Lower leg skin (tissue), 4 donors: Measurements from ENCODE around the gene COMMD1. TPM values are rescaled to one million over a fixed set of nuclear protein-coding genes. Genes with fewer than 3 reads are reported as not detected.

Source experiments
- DNase-seq, 2 donors: peaks; one replicate each; pipeline ENCODE4 v3.0.0-alpha.2; 2019; ENCODE audit warnings: low spot score in 2 of 2
- H3K4me3 ChIP-seq: fragments of 200-600 bp; sonication (generic); 2 replicates; pipeline ENCODE4 v1.5.1; 2017; ENCODE audit warnings: mild to moderate bottlenecking, low read depth; ENCODE audit not compliant: poor library complexity, severe bottlenecking
- POLR2A ChIP-seq, 2 donors: fragments of 450-650 bp; IDR thresholded peaks; one replicate each; pipeline ENCODE4 v1.6.1; 2016 to 2017; ENCODE audit warnings: antibody characterized with exemption in 2 of 2, mild to moderate bottlenecking in 1 of 2, moderate library complexity in 1 of 2
- WGBS, 2 donors: methylation state at CpG; one replicate each; pipeline ENCODE4 v1.1.5; 2018; 5-methylcytosine and 5-hydroxymethylcytosine counted together
- intact Hi-C: fragments of 100-400 bp; cut with DNase I; formaldehyde crosslinking; loops from one replicate; pipeline ENCODE4 v1.15.0; 2023; ENCODE audit warnings: low total_unique reads
- total RNA-seq, 4 donors: library from RNA; depleted of rRNA; stranded (reverse); fragments of >200 nt; gene quantifications; one replicate each; pipeline ENCODE4 v1.1.0, GENCODE V29; 2016
- TF ChIP-seq, protein P1 (sequence below), 3 donors: fragments of 450-650 bp; IDR thresholded peaks; one replicate each; pipeline ENCODE4 v1.5.1; 2016; ENCODE audit warnings: antibody characterized with exemption in 3 of 3, mild to moderate bottlenecking in 3 of 3, moderate library complexity in 2 of 3

The COMMD1 gene
- total RNA-seq, 4 donors from 2014 or later, result 39.2 to 46.9 (median 43.1) TPM

DNA sequence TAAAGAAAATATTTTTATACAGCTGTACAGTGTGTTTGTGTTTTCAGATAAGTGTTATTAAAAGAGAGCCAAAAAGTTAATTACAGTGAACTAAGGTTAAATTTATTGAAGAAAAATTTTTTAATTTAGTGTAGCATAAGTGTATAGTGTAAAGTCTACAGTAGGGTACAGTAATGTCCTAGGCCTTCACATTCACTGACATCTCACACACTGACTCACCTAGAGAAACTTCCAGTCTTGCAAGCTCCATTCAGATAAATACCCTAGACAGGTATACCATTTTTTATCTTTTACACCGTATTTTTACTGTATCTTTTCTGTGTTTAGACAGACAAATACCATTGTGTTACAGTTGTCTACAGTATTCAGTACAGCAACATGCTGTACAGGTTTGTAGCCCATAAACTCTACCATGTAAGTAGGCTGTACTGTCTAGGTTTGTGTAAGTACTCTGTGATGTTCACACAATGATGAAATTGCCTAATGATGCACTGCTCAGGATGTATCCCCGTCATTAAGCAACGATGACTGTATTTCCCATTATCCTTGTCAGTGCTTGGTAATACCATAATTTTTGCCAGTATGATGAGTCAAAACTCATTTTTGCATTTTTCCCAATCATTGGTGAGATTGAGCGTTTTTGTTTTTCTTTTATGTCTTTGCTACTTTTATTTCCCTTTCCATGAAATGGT lies 242.3 kb downstream of the COMMD1 start:
- intact Hi-C loops, result no loop called here

DNA sequence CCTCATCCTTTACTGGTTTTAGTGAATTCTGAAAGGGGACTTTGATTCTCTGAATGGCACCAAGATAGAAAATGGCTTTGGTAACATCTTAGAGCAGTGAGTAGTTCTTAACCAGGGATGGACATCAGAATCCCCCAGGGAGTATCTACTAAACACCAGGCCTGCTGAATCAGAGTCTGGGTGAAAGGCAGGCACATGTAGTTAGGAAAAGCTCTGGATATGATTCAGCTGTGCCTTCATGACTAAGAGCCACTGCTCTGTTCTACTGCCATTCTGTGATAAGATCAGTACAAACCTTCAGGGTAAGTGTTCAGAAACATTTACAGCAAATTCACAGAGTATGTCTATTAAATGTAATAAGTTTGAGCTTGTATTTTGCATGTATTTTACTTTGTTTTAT lies 244.2 kb downstream of the COMMD1 start:
- intact Hi-C loops, result no loop called here
- no peak for TF ChIP-seq POLR2A (IDR thresholded peaks at IDR 0.05)
- TF ChIP-seq, protein P1, sequence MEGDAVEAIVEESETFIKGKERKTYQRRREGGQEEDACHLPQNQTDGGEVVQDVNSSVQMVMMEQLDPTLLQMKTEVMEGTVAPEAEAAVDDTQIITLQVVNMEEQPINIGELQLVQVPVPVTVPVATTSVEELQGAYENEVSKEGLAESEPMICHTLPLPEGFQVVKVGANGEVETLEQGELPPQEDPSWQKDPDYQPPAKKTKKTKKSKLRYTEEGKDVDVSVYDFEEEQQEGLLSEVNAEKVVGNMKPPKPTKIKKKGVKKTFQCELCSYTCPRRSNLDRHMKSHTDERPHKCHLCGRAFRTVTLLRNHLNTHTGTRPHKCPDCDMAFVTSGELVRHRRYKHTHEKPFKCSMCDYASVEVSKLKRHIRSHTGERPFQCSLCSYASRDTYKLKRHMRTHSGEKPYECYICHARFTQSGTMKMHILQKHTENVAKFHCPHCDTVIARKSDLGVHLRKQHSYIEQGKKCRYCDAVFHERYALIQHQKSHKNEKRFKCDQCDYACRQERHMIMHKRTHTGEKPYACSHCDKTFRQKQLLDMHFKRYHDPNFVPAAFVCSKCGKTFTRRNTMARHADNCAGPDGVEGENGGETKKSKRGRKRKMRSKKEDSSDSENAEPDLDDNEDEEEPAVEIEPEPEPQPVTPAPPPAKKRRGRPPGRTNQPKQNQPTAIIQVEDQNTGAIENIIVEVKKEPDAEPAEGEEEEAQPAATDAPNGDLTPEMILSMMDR (IDR thresholded peaks at IDR 0.05), result no peak
- no peak for DNase-seq
- H3K4me3 ChIP-seq, result no peak overlapping the region

More for the DNA sequence above, 242.3 kb downstream of the COMMD1 start:
- H3K4me3 ChIP-seq, result no peak overlapping the region
- WGBS, 2 donors, result 81 to 91% methylated on average over 4 of the region's 4 CpGs
- no peak for TF ChIP-seq POLR2A (IDR thresholded peaks at IDR 0.05)
- TF ChIP-seq, protein P1 (IDR thresholded peaks at IDR 0.05), result no peak
- no peak for DNase-seq

DNA sequence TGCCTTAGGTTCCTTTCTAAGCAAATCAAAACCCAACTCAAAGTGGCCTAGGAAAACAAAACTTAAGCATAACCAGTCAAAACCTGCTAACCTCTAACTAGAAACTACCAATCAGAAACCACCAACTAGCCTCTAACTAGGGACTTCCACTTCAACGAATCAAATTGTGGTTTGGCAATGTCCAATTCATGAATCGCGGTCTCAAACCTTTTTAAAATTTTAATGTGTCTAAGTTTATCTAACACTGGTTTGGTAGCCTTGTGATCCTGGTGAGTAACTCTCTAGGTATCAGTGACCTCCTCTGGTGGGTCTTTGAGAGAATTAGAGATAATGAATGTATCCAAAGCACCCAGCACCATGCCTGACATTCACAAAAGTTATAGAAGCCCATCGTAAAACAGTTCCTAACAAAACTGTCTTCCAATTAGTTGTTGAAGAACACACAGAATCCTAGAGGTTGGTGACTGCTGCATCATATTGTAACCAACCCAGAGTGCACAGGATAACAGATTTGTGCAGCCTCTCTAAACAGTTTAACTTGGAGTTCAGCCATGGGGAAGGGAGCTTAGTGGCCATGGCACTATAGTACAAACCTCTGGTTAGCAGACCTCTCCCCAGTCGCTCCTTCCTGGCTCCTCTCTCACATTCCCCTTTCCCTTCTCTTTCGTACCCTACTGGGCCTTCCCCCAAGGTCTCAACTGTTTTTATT lies 245.3 kb downstream of the COMMD1 start:
- H3K4me3 ChIP-seq, result no peak overlapping the region
- DNase-seq, result no peak
- intact Hi-C loops, result no loop called here
- 84 to 90% methylated on average over 6 of the region's 6 CpGs for WGBS, 2 donors
- TF ChIP-seq, protein P1 (IDR thresholded peaks at IDR 0.05), result no peak
- no peak for TF ChIP-seq POLR2A (IDR thresholded peaks at IDR 0.05)

DNA sequence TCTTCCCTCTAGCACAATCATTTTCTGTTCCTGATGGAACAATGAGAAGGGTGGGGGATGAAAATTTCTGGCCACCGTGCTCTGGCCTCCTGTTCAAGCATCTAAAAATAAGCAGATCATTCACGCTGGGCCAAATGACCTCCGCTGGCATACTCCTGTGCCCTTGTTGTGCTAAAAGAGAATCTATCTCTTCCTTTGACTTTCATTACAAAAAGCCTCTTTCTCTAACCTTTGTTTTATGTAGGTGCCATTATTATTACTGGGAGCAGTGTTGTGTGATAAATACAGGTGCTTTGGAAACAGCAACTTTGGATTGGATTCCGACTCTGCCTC lies 245.8 kb downstream of the COMMD1 start:
- TF ChIP-seq POLR2A (IDR thresholded peaks at IDR 0.05), result no peak
- WGBS, 2 donors, result 79 to 82% methylated on average over 4 of the region's 4 CpGs
- no peak for DNase-seq
- H3K4me3 ChIP-seq, result no peak overlapping the region
- intact Hi-C loops, result no loop called here

DNA sequence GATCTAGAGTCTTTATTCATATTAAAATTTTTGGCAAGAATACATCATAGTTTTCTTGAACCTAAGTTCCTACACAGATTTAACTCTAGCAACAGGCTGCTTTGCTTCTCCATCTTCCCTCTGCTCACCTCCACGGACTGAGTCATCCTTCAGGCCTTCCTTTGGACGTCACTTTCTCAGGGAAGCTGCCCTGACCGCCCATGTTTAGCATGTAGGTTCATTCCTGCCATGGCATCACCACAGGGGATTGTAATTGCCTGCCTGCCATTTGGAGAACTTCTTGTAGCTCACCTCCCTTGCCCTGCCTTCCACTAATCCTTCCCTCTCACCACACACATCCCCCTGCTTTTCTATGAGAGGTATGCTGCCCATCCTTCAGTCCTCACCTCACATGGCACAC lies 246.5 kb downstream of the COMMD1 start:
- no peak for TF ChIP-seq POLR2A (IDR thresholded peaks at IDR 0.05)
- TF ChIP-seq, protein P1 (IDR thresholded peaks at IDR 0.05), result no peak
- intact Hi-C loops, result no loop called here

DNA sequence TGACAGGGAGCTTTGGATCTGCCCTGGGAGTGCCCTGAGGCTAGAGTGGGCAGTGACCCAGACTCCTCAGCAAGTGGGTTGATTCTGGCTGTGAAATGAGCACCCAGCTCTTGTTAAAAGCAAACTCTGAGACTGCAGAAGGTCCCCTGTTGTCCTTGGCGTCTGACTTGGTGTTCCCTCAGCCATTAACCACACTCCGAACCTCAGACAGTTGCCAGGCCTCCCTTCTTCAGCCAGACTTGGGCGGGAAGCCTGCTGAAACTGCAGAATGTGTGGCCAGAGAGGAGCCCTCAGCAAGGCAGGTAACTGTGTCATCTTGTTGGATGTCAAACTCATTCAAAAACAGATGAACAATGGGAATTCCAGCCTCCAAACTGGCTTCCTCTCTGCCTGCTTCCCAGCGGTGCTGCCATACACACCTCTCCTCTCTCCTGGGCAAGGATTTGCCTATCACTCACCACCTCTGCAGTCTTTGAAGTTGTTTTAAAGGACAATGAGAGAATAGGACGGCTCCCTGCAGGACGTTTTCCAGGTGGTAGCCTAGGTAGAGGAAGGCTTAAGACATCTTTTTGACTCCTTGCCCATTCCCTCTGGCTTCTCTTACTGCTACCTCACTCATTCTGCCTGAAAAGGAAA lies 251.5 kb downstream of the COMMD1 start:
- no peak for DNase-seq
- 67 to 69% methylated on average over 6 of the region's 6 CpGs for WGBS, 2 donors
- intact Hi-C loops, result no loop called here
- TF ChIP-seq POLR2A (IDR thresholded peaks at IDR 0.05), result no peak
- TF ChIP-seq, protein P1 (IDR thresholded peaks at IDR 0.05), result no peak
- H3K4me3 ChIP-seq, result no peak overlapping the region

More for the DNA sequence above, 246.5 kb downstream of the COMMD1 start:
- no peak overlapping the region for H3K4me3 ChIP-seq
- DNase-seq, result no peak
- WGBS, 2 donors, result 85 to 87% methylated on average over 3 of the region's 3 CpGs
